Nephron (organoid): ENCODE measurements around the gene PARP14.
"Not testable (repeated sequence)": the region's sequence is repeated elsewhere in the genome, so short reads cannot be mapped to it uniquely, and the experiment has no call there.

Experiments used
- H3K27ac Mint-ChIP-seq, 3 experiments: 2 replicates each; pipeline ENCODE4 v1.8.0; 2020; ENCODE audit warnings: mixed read lengths in 3 of 3, mild to moderate bottlenecking in 2 of 3, moderate library complexity in 1 of 3
- H3K27me3 Mint-ChIP-seq: 2 replicates; pipeline ENCODE4 v1.8.0; 2021; ENCODE audit warnings: low read depth, mild to moderate bottlenecking, moderate library complexity, mixed read lengths
- H3K36me3 Mint-ChIP-seq: 2 replicates; pipeline ENCODE4 v1.8.0; 2020; ENCODE audit warnings: low read depth, mixed read lengths
- H3K4me1 Mint-ChIP-seq: 2 replicates; pipeline ENCODE4 v1.8.0; 2020; ENCODE audit warnings: mixed read lengths
- H3K4me3 Mint-ChIP-seq, 3 experiments: 2 replicates each; pipeline ENCODE4 v1.8.0; 2020; ENCODE audit warnings: mild to moderate bottlenecking in 3 of 3, mixed read lengths in 3 of 3, moderate library complexity in 2 of 3
- H3K9me3 Mint-ChIP-seq: 2 replicates; pipeline ENCODE4 v1.8.0; 2020; ENCODE audit warnings: mixed read lengths
- TF ChIP-seq, protein P1 (sequence below), 3 experiments: fragments of 200-600 bp; sonication (generic); IDR thresholded peaks; one replicate each; pipeline ENCODE4 v1.5.0; 2021; ENCODE audit warnings: antibody characterized with exemption in 3 of 3; ENCODE audit not compliant: unreplicated experiment in 3 of 3

Gene PARP14

DNA sequence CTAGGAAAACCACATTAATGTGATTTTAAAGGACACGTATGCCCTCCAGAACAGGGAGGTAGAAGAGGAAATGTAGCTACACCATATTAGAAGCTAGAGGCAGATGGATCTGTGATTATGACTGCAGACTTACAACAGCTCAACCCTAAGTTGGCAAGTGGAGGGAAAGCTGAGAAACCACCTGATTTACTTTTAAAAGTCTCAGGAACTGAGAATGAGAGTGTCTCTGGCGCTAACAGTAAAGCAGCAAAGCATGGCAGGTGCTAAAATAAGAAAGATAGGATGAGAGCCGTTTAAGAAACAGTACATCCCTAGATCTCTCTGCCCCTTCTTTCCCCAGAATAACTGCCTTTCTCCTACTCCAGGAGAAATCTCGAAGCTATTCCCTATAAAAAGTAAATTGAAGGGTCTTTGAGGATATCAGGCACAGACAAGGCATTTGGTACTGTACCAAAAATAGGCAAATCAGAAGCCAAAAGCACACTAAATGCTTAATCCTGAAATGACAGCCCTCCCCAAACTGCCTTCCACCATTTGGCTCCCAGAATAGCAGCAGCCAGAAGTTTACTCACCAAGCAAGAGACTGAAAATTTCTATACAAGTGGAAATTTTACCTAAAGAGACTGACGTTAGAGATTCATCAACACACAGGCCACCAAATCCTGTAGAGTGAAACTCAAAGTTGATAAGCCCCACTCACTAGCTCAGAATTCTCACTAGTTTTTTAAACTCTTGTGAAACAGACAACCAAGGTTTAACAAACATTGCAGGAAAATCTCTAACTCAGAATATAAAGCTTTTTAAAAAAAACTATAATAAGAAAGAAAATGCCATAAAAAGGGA lies 34.3 kb upstream of the PARP14 start:
- H3K4me1 Mint-ChIP-seq: no peaks in the 10 kb centered on the region
- no peaks in the 10 kb centered on the region for H3K9me3 Mint-ChIP-seq
- H3K4me3 Mint-ChIP-seq: no peak overlapping the region
- no peaks in the 10 kb centered on the region for H3K36me3 Mint-ChIP-seq
- H3K27ac Mint-ChIP-seq: no peak overlapping the region
- TF ChIP-seq, protein P1, sequence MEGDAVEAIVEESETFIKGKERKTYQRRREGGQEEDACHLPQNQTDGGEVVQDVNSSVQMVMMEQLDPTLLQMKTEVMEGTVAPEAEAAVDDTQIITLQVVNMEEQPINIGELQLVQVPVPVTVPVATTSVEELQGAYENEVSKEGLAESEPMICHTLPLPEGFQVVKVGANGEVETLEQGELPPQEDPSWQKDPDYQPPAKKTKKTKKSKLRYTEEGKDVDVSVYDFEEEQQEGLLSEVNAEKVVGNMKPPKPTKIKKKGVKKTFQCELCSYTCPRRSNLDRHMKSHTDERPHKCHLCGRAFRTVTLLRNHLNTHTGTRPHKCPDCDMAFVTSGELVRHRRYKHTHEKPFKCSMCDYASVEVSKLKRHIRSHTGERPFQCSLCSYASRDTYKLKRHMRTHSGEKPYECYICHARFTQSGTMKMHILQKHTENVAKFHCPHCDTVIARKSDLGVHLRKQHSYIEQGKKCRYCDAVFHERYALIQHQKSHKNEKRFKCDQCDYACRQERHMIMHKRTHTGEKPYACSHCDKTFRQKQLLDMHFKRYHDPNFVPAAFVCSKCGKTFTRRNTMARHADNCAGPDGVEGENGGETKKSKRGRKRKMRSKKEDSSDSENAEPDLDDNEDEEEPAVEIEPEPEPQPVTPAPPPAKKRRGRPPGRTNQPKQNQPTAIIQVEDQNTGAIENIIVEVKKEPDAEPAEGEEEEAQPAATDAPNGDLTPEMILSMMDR (IDR thresholded peaks at IDR 0.05; ENCODE audit: unreplicated experiment in 3 of 3): no peak
- H3K27me3 Mint-ChIP-seq: peaks cover 6% of the 10 kb centered on the region

DNA sequence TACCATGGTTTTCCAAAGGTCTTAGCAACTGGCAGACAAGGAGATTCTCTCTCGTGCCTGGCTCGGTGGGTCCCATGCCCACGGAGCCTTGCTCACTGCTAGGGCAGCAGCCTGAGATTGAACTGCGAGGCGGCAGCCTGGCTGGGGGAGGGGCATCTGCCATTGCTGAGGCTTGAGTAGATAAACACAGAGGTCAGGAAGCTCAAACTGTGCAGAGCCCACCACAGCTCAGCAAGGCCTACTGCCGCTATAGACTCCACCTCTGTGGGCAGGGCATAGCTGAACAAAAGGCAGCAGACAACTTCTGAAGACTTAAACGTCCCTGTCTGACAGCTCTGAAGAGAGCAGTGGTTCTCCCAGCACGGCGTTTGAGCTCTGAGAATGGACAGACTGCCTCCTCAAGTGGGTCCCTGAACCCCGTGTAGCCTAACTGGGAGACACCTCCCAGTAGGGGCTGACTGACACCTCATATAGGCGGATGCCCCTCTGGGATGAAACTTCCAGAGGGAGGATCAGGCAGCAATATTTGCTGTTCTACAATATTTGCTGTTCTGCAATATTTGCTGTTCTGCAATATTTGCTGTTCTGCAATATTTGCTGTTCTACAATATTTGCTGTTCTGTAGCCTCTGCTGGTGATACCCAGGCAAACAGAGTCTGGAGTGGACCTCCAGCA lies 29.3 kb upstream of the PARP14 start:
- not testable (repeated sequence) for H3K27me3 Mint-ChIP-seq

DNA sequence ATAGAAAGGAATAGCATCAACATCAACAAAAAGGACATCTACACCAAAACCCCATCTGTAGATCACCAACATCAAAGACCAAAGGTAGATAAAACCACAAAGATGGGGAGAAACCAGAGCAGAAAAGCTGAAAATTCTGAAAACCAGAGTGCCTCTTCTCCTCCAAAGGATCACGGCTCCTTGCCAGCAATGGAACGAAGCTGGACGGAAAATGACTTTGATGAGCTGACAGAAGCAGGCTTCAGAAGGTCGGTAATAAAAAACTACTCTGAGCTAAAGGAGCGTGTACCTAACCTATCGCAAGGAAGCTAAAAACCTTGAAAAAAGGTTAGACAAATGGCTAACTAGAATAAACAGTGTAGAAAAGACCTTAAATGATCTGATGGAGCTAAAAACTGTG lies 28.7 kb upstream of the PARP14 start:
- not testable (repeated sequence) for H3K4me3 Mint-ChIP-seq, H3K27me3 Mint-ChIP-seq, H3K27ac Mint-ChIP-seq, H3K4me1 Mint-ChIP-seq, H3K36me3 Mint-ChIP-seq, H3K9me3 Mint-ChIP-seq

More for the DNA sequence above, 29.3 kb upstream of the PARP14 start:
- H3K36me3 Mint-ChIP-seq, H3K27ac Mint-ChIP-seq, H3K4me3 Mint-ChIP-seq, H3K4me1 Mint-ChIP-seq, H3K9me3 Mint-ChIP-seq: not testable (repeated sequence)

DNA sequence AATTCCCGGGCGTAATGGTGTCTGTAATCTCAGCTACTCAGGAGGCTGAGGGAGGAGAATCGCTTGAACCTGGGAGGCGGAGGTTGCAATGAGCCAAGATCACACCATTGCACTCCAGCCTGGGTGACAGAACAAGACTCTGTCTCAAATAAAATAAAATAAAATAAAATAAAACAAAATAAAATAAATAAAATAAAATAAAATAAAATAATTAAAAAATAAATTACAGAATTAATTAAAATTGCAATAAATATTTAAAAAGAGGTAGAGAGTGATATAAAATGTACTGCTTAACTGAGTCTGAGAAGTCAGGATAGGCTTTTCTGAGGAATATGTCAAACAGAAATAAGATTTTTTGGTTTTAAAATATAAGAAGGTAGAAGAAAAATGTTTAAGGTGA lies 22.3 kb upstream of the PARP14 start:
- not testable (repeated sequence) for H3K36me3 Mint-ChIP-seq, H3K4me3 Mint-ChIP-seq, H3K27ac Mint-ChIP-seq, H3K4me1 Mint-ChIP-seq
- Mint-ChIP-seq H3K9me3 (peaks cover 11% of the 10 kb centered on the region), H3K27me3 (peaks cover 11% of the 10 kb centered on the region)

DNA sequence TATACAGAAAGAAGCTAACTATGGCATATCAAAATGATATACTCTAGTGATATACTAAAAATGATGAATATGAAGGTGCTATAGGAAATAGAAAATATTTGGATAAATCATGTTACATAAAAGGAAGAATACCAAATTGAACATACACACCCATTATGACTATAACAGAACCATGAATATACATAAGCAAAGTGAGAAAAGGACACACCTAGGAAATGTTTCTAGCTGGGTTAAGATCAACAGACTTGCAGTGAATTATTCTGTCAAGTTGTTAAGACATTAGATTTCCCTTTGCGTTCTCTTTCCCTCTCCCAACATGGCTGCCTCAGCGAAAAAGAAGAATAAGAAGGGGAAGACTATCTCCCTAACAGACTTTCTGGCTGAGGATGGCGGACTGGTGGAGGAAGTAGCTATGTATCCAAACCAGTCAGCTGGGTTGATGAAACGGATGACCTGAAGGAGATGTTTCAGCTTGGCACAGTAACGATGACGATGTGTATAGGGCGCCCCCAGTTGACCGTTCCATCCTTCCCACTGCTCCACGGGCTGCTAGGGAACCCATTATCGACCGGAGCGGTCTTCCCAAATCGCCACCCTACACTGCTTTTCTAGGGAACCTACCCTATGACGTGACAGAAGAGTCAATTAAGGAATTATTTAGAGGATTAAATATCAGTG lies 20.2 kb upstream of the PARP14 start:
- Mint-ChIP-seq H3K4me3 (no peak overlapping the region), H3K9me3 (peaks cover 11% of the 10 kb centered on the region), H3K27ac (no peak overlapping the region), H3K4me1 (no peaks in the 10 kb centered on the region), H3K36me3 (no peaks in the 10 kb centered on the region), H3K27me3 (peaks cover 11% of the 10 kb centered on the region)
- TF ChIP-seq, protein P1 (IDR thresholded peaks at IDR 0.05; ENCODE audit: unreplicated experiment in 3 of 3): no peak

DNA sequence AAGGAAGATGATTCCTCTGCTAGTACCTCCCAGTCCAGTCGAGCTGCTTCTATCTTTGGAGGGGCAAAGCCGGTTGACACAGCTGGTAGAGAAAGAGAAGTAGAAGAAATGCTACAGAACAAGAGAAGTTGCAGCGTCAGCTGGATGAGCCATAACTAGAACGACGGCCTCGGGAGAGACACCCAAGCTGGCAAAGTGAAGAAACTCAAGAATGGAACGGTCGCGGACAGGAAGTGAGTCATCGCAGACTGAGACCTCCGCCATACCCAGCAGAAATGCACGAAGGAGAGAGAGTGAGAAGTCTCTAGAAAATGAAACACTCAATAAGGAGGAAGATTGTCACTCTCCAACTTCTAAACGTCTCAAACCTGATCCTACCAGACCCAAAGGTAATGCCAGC lies 19.0 kb upstream of the PARP14 start:
- Mint-ChIP-seq H3K27me3 (peaks cover 11% of the 10 kb centered on the region), H3K27ac (no peak overlapping the region), H3K36me3 (no peaks in the 10 kb centered on the region), H3K4me1 (no peaks in the 10 kb centered on the region), H3K4me3 (no peak overlapping the region), H3K9me3 (peaks cover 11% of the 10 kb centered on the region)
- TF ChIP-seq, protein P1 (IDR thresholded peaks at IDR 0.05; ENCODE audit: unreplicated experiment in 3 of 3): no peak

DNA sequence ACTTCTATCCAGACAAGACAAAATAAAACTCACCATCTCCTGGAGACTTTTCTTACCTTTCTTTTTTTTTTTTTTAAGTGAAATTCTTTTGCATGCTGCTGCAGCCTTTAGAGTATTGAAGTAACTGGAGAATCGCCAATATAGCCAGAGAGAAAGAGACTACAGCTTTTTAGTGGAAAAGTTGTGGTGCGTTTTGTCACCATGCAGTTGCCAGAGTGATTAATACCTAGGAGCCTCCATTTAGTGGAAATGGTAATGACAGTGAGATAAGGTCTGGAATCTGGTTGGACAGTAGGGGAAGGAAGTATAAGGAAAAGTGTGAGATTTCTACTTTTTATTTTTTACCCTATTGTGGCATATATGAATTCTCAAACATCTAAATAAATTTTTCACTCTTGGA lies 18.1 kb upstream of the PARP14 start:
- Mint-ChIP-seq H3K4me1 (no peaks in the 10 kb centered on the region), H3K36me3 (no peaks in the 10 kb centered on the region), H3K4me3 (no peak overlapping the region), H3K9me3 (peaks cover 11% of the 10 kb centered on the region), H3K27ac (no peak overlapping the region), H3K27me3 (peaks cover 11% of the 10 kb centered on the region)
- TF ChIP-seq, protein P1 (IDR thresholded peaks at IDR 0.05; ENCODE audit: unreplicated experiment in 3 of 3): no peak
